ENCODE measurements around the gene UBE2E1. TPM values are rescaled to one million over a fixed set of nuclear protein-coding genes. Genes with fewer than 3 reads are reported as not detected.
A peak's percentile ranks its signal among the peaks of the same experiment; 100 is the strongest.

Gene UBE2E1
- total RNA-seq = 94.5 and 129 TPM in 2 replicates
- 135 and 174 TPM in 2 replicates for polyA plus RNA-seq
- 109 and 144 TPM in 2 replicates for polyA plus RNA-seq (2012)
- polyA minus RNA-seq (ENCODE audit: low replicate concordance) = 23.5 and 35.9 TPM in 2 replicates

DNA sequence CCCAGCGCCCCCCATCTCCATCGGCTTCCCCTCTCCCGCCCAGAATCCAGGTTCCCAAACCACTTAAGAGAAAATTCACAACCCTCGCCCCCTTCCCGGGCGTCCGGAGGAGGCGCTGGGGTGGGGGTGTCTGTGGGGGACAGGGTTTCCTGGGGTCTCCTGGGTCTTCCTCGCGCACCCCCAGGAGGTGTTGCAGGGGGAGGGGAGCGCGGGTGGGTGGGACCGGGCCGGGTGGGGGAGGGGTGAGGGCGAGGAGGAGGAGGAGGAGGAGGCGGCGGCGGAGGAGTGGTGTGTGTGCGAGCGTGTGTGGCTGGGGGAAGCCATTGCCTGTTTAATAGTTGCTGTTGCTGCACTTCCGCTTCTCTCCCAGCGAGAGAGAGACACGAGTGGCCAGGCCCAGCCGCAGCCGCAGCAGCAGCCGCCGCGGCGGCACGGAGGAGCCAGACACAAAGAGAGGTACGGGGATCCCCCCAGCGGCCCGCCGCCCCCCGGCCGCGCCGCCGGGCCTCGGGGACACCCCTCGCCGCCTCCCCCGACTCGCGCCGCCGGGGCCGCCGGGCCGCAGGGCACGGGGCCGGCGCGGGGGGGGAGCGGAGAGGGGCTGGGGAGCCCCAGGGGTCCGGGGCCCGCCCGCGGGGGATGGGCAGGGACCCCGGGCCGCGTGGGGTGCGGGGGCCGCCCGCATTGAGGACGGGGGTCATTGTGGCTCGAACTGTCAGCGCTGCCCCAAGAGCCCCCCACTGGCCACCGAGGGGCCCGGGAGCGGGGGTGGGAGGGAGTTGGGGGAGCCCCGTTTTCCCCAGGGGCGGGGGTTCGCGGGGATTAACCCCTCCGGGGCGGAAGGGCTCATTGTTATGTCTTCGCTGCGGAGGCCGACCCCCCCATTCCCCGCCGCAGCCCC, at the start of gene UBE2E1:
Gene UBE2E1, plus strand, starts transcription at position 323 of the 901 bp plus-strand sequence. CDS start 1,315 bp downstream, outside the sequence.
- peak within 1 kb of the TSS; percentile 69 to 83 (median 83) for H3K4me3 ChIP-seq (replicated peaks in 1 of 4; ENCODE audit: control extremely low read depth in 1 of 4, insufficient read depth in 1 of 4, low read depth in 3 of 4, low read length in 4 of 4)
- peak within 1 kb of the TSS; percentile 25 for H2AFZ ChIP-seq (ENCODE audit: low read length)
- H3K36me3 ChIP-seq (ENCODE audit: control insufficient read depth, insufficient read depth, low read length) = no peaks in the 10 kb centered on the region
- peaks cover 3% of the 10 kb centered on the region for H3K4me1 ChIP-seq (ENCODE audit: control insufficient read depth, extremely low read depth, insufficient read depth, low read length)
- TF ChIP-seq, protein P1, sequence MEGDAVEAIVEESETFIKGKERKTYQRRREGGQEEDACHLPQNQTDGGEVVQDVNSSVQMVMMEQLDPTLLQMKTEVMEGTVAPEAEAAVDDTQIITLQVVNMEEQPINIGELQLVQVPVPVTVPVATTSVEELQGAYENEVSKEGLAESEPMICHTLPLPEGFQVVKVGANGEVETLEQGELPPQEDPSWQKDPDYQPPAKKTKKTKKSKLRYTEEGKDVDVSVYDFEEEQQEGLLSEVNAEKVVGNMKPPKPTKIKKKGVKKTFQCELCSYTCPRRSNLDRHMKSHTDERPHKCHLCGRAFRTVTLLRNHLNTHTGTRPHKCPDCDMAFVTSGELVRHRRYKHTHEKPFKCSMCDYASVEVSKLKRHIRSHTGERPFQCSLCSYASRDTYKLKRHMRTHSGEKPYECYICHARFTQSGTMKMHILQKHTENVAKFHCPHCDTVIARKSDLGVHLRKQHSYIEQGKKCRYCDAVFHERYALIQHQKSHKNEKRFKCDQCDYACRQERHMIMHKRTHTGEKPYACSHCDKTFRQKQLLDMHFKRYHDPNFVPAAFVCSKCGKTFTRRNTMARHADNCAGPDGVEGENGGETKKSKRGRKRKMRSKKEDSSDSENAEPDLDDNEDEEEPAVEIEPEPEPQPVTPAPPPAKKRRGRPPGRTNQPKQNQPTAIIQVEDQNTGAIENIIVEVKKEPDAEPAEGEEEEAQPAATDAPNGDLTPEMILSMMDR (conservative IDR thresholded peaks at IDR 0.05 in 1 of 2, IDR thresholded peaks at IDR 0.05 in 1 of 2; ENCODE audit: low read depth in 1 of 2, low read length in 2 of 2) = no peak
- no peak for TF ChIP-seq EZH2 (IDR thresholded peaks at IDR 0.05; ENCODE audit: low read length, missing control alignments)
- H3K27ac ChIP-seq (ENCODE audit: insufficient read depth, low read length) = peak within 1 kb of the TSS; percentile 45
- H3K9me3 ChIP-seq (ENCODE audit: control insufficient read depth, insufficient read depth, low read depth, low read length) = no peaks in the 10 kb centered on the region
- H3K4me2 ChIP-seq (ENCODE audit: extremely low read depth, insufficient read depth, low read length) = peak within 1 kb of the TSS; percentile 90
- no peaks in the 10 kb centered on the region for H3K27me3 ChIP-seq (ENCODE audit: control insufficient read depth, insufficient read depth, low read length)
- DNase-seq (ENCODE audit: low read depth in 2 of 2) = peak; percentile 70 to 75
- H4K20me1 ChIP-seq (ENCODE audit: control insufficient read depth, extremely low read depth, insufficient read depth, low read length) = no peaks in the 10 kb centered on the region
- peak within 1 kb of the TSS; percentile 64 for H3K9ac ChIP-seq (ENCODE audit: insufficient read depth, low read length)
- peaks cover 20% of the 10 kb centered on the region for H3K79me2 ChIP-seq (ENCODE audit: control insufficient read depth, insufficient read depth, low read length)

DNA sequence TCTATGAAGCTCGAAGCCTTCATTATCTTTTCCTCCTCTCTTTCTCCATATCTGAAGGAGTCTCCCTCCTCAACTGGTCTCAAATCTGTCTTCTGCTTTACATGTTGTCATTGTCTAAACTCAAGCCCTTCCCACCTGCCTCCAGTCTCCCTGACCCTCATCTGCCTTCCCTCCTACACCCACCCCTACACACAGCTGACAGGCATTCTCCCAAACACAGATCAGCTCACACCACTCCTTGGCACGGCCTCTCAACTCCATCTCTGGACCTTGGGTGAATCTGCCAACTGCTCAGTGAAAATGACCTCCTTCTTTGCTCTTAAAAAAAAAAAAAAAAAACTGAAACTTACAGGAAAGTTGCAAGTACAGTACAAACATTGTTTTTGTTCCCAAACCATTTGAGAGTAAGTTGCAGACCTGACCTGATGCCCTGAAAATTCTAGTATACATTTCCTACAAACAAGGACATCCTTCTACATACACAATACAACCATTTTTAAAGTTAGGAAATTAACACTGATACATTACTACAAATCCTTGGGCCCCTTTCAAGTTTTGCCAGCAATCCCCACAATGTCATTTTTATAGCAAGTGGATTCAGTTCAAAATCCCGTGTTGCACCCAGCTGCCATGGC, 49.4 kb upstream of the UBE2E1 start:
- H3K9ac ChIP-seq (ENCODE audit: insufficient read depth, low read length) = no peak overlapping the region
- H2AFZ ChIP-seq (ENCODE audit: low read length) = no peak overlapping the region
- H3K79me2 ChIP-seq (ENCODE audit: control insufficient read depth, insufficient read depth, low read length) = no peaks in the 10 kb centered on the region
- H3K36me3 ChIP-seq (ENCODE audit: control insufficient read depth, insufficient read depth, low read length) = no peaks in the 10 kb centered on the region
- H3K4me1 ChIP-seq (ENCODE audit: control insufficient read depth, extremely low read depth, insufficient read depth, low read length) = no peaks in the 10 kb centered on the region
- no peak overlapping the region for H3K4me3 ChIP-seq (replicated peaks in 1 of 4; ENCODE audit: control extremely low read depth in 1 of 4, insufficient read depth in 1 of 4, low read depth in 3 of 4, low read length in 4 of 4)
- no peaks in the 10 kb centered on the region for H3K27me3 ChIP-seq (ENCODE audit: control insufficient read depth, insufficient read depth, low read length)
- H3K27ac ChIP-seq (ENCODE audit: insufficient read depth, low read length) = no peak overlapping the region
- no peaks in the 10 kb centered on the region for H4K20me1 ChIP-seq (ENCODE audit: control insufficient read depth, extremely low read depth, insufficient read depth, low read length)
- H3K4me2 ChIP-seq (ENCODE audit: extremely low read depth, insufficient read depth, low read length) = no peak overlapping the region
- DNase-seq (ENCODE audit: low read depth in 2 of 2) = no peak
- no peaks in the 10 kb centered on the region for H3K9me3 ChIP-seq (ENCODE audit: control insufficient read depth, insufficient read depth, low read depth, low read length)
- TF ChIP-seq, protein P1 (conservative IDR thresholded peaks at IDR 0.05 in 1 of 2, IDR thresholded peaks at IDR 0.05 in 1 of 2; ENCODE audit: low read depth in 1 of 2, low read length in 2 of 2) = no peak
- no peak for TF ChIP-seq EZH2 (IDR thresholded peaks at IDR 0.05; ENCODE audit: low read length, missing control alignments)

DNA sequence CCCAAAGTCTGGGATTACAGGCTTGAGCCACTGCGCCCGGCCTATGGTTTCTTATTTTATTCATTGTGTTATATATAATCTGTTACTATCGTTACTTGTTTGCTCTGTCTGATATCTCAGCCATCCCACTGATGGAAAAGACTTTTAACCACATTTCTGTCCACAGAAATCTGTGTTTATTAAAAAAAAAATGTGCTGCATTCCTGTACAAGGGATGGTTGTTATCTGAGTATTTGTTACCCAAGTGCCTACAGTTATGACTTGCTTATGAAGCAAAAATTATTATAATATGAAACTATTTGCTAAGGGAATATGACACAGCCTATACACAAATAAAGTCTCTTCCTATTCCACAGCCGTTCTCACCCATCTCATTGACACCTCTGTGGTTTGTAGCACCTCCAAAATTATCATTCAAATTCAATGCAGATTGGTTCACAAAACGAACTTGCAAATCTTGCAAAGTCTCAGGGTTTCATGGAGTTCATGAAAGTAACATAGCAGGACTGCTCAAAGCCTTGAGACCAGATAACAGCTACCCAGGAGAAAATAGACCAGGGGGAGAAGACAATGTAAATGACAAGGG, 47.4 kb upstream of the UBE2E1 start:
- DNase-seq (ENCODE audit: low read depth in 2 of 2) = no peak
- Histone ChIP-seq H3K27me3 (ENCODE audit: control insufficient read depth, insufficient read depth, low read length) (no peaks in the 10 kb centered on the region), H3K9me3 (ENCODE audit: control insufficient read depth, insufficient read depth, low read depth, low read length) (no peaks in the 10 kb centered on the region), H3K79me2 (ENCODE audit: control insufficient read depth, insufficient read depth, low read length) (no peaks in the 10 kb centered on the region), H3K4me2 (ENCODE audit: extremely low read depth, insufficient read depth, low read length) (no peak overlapping the region), H3K27ac (ENCODE audit: insufficient read depth, low read length) (no peak overlapping the region), H2AFZ (ENCODE audit: low read length) (no peak overlapping the region), H4K20me1 (ENCODE audit: control insufficient read depth, extremely low read depth, insufficient read depth, low read length) (no peaks in the 10 kb centered on the region), H3K9ac (ENCODE audit: insufficient read depth, low read length) (no peak overlapping the region), H3K4me3 (replicated peaks in 1 of 4; ENCODE audit: control extremely low read depth in 1 of 4, insufficient read depth in 1 of 4, low read depth in 3 of 4, low read length in 4 of 4) (no peak overlapping the region), H3K4me1 (ENCODE audit: control insufficient read depth, extremely low read depth, insufficient read depth, low read length) (peaks cover 2% of the 10 kb centered on the region), H3K36me3 (ENCODE audit: control insufficient read depth, insufficient read depth, low read length) (no peaks in the 10 kb centered on the region)
- TF ChIP-seq, protein P1 (conservative IDR thresholded peaks at IDR 0.05 in 1 of 2, IDR thresholded peaks at IDR 0.05 in 1 of 2; ENCODE audit: low read depth in 1 of 2, low read length in 2 of 2) = no peak
- no peak for TF ChIP-seq EZH2 (IDR thresholded peaks at IDR 0.05; ENCODE audit: low read length, missing control alignments)

All from fibroblast of lung (primary cell).